GM23338 (cell line): ENCODE data around the gene PHACTR1. TPM values are rescaled to one million over a fixed set of nuclear protein-coding genes. Genes with fewer than 3 reads are reported as not detected.
"Not testable (repeated sequence)": the region's sequence is repeated elsewhere in the genome, so short reads cannot be mapped to it uniquely, and the experiment has no call there.

Experiments
- ATAC-seq: fragments of 200-7000 bp; cut with Tn5 transposase; 3 replicates; pipeline ENCODE4 v1.9.1; 2020
- DNase-seq: peaks from one replicate; pipeline ENCODE4 v3.0.0-alpha.2; 2015; ENCODE audit warnings: low spot score
- H2AFZ ChIP-seq: fragments of 200-600 bp; sonication (generic); 2 replicates; pipeline ENCODE4 v1.8.0; 2016; ENCODE audit warnings: antibody characterized with exemption, mild to moderate bottlenecking, moderate library complexity
- H3F3A ChIP-seq: fragments of 200-600 bp; sonication (generic); replicated peaks from 2 replicates; pipeline ENCODE4 v1.8.0; 2017; ENCODE audit warnings: antibody characterized with exemption, mixed run types, low read depth
- H3K27ac ChIP-seq: fragments of 200-600 bp; sonication (generic); 2 replicates; pipeline ENCODE4 v1.6.1; 2016; ENCODE audit warnings: low read depth
- H3K27me3 ChIP-seq: fragments of 200-600 bp; sonication (generic); 2 replicates; pipeline ENCODE4 v1.8.0; 2016; ENCODE audit warnings: mild to moderate bottlenecking, mixed run types, moderate library complexity; ENCODE audit not compliant: insufficient read depth
- H3K36me3 ChIP-seq: fragments of 200-600 bp; sonication (generic); 2 replicates; pipeline ENCODE4 v1.8.0; 2016; ENCODE audit warnings: mild to moderate bottlenecking; ENCODE audit not compliant: insufficient read depth
- H3K4me1 ChIP-seq: fragments of 200-600 bp; sonication (generic); 2 replicates; pipeline ENCODE4 v1.8.0; 2016; ENCODE audit warnings: mild to moderate bottlenecking, moderate library complexity; ENCODE audit not compliant: insufficient read depth
- H3K4me2 ChIP-seq: fragments of 200-600 bp; sonication (generic); 2 replicates; pipeline ENCODE4 v1.7.1; 2017; ENCODE audit warnings: mixed run types
- H3K4me3 ChIP-seq: fragments of 200-600 bp; sonication (generic); 2 replicates; pipeline ENCODE4 v1.6.1; 2016; ENCODE audit warnings: mixed run types
- H3K79me2 ChIP-seq: fragments of 200-600 bp; sonication (generic); replicated peaks from 2 replicates; pipeline ENCODE4 v1.8.0; 2017; ENCODE audit warnings: mild to moderate bottlenecking; ENCODE audit not compliant: insufficient read depth
- H3K9me2 ChIP-seq: fragments of 200-600 bp; sonication (generic); 2 replicates; pipeline ENCODE4 v1.8.0; 2017; ENCODE audit not compliant: insufficient read depth
- H4K20me1 ChIP-seq: fragments of 200-600 bp; sonication (generic); replicated peaks from 2 replicates; pipeline ENCODE4 v1.8.0; 2017; ENCODE audit warnings: mild to moderate bottlenecking; ENCODE audit not compliant: insufficient read depth
- H3K27ac Mint-ChIP-seq: 2 replicates; pipeline ENCODE4 v1.8.0; 2020; ENCODE audit warnings: inconsistent platforms, mild to moderate bottlenecking, moderate library complexity, mixed read lengths
- H3K27me3 Mint-ChIP-seq: 3 replicates; pipeline ENCODE4 v1.8.0; 2022; ENCODE audit warnings: low read depth, mild to moderate bottlenecking, moderate library complexity, mixed read lengths, inconsistent platforms; ENCODE audit not compliant: insufficient read depth, poor library complexity
- H3K36me3 Mint-ChIP-seq: 3 replicates; pipeline ENCODE4 v1.8.0; 2021; ENCODE audit warnings: low read depth, mild to moderate bottlenecking, inconsistent platforms, moderate library complexity, mixed read lengths
- H3K4me1 Mint-ChIP-seq: 3 replicates; pipeline ENCODE4 v1.8.0; 2020; ENCODE audit warnings: mild to moderate bottlenecking, inconsistent platforms, mixed read lengths
- H3K4me3 Mint-ChIP-seq: 3 replicates; pipeline ENCODE4 v1.8.0; 2021; ENCODE audit warnings: moderate library complexity, mild to moderate bottlenecking, inconsistent platforms, mixed read lengths
- H3K9me3 Mint-ChIP-seq: 3 replicates; pipeline ENCODE4 v1.8.0; 2020; ENCODE audit warnings: moderate library complexity, mild to moderate bottlenecking, inconsistent platforms, mixed read lengths
- CREB1 ChIP-seq: fragments of 250-450 bp; sonication (Bioruptor Pico); IDR thresholded peaks from 2 replicates; pipeline ENCODE4 v1.5.0; 2020; ENCODE audit warnings: low read depth, mild to moderate bottlenecking, moderate library complexity
- CTCF ChIP-seq, 2 experiments: fragments of 200-600 bp in 1 of 2; sonication (generic) in 1 of 2; conservative IDR thresholded peaks; 2 replicates each; pipeline versions ENCODE4 v1.5.1 to v1.6.1; 2016 to 2017; ENCODE audit warnings: antibody characterized with exemption in 2 of 2, low read depth in 2 of 2, mild to moderate bottlenecking in 2 of 2, moderate library complexity in 1 of 2
- ETS1 ChIP-seq: IDR thresholded peaks from 2 replicates; pipeline ENCODE4 v1.6.1; 2016; ENCODE audit warnings: antibody characterized with exemption
- EZH2 ChIP-seq: fragments of 200-600 bp; sonication (generic); IDR thresholded peaks from one replicate; pipeline ENCODE4 v1.8.0; 2017; ENCODE audit warnings: antibody characterized with exemption, mild to moderate bottlenecking, low read depth; ENCODE audit not compliant: unreplicated experiment
- EZH2phosphoT487 ChIP-seq: fragments of 200-600 bp; sonication (generic); IDR thresholded peaks from one replicate; pipeline ENCODE4 v1.8.1; 2018; ENCODE audit warnings: antibody characterized with exemption; ENCODE audit not compliant: unreplicated experiment
- NANOG ChIP-seq: IDR thresholded peaks from 2 replicates; pipeline ENCODE4 v1.6.1; 2016; ENCODE audit warnings: antibody characterized with exemption, borderline replicate concordance
- POLR2AphosphoS5 ChIP-seq: IDR thresholded peaks from 2 replicates; pipeline ENCODE4 v1.6.1; 2016; ENCODE audit warnings: antibody characterized with exemption, low read depth
- ZNF114 ChIP-seq: fragments of 250-450 bp; sonication (Bioruptor Pico); IDR thresholded peaks from 2 replicates; pipeline ENCODE4 v1.5.0; 2020; ENCODE audit warnings: mild to moderate bottlenecking, moderate library complexity
- ZNF331 ChIP-seq: fragments of 250-450 bp; sonication (Bioruptor Pico); IDR thresholded peaks from 2 replicates; pipeline ENCODE4 v1.5.0; 2020; ENCODE audit warnings: low read depth, mild to moderate bottlenecking, moderate library complexity
- polyA plus RNA-seq: library from polyadenylated mRNA; unstranded; fragments of >200 nt; fragmentation: Nextera tagmentation; extraction: Ambion mirVana; gene quantifications from 2 replicates; pipeline ENCODE4 v1.2.1, GENCODE V29; 2016
- total RNA-seq: library from RNA; depleted of rRNA; stranded (reverse); fragments of >200 nt; shearing (Covaris generic); gene quantifications from 2 replicates; pipeline ENCODE4 v1.2.3, GENCODE V29; 2014

Gene PHACTR1
- total and polyA plus RNA-seq, 2 experiments from 2014 or later = 5.9 to 19.3 TPM

DNA sequence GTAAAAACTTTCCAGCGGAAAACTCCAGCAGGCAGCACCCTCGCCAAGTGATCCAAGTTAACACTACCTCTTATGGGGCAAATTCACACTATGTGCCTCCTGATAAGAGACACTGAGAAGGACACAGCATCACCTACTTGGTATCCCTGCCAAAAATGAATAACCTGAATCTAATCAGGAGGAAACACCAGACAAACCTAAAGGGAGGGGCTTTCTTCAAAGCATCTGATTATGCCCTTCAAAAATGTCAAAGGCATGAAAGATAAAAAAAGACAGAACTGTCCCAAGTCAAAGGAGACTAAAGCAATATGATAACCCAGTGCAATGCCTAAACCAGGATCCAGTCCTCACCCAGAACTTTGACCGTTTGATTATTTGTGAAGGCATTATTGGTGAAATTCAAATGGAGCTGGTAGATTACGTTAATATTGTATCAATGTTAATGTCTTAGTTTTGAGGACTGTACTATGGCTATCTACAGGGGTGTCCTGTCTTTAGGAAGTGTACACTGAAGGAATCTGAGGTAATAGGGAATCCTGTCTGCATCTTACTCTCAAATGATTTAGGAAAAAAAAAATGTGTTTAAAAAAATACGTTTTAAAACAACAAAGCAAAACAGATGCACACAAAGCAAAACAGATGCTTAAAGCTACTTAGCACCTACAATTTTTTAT is 603.5 kb downstream of the PHACTR1 start:
- Mint-ChIP-seq H3K4me3 (no peak overlapping the region), H3K9me3 (no peaks in the 10 kb centered on the region), H3K27me3 (no peaks in the 10 kb centered on the region), H3K4me1 (no peaks in the 10 kb centered on the region), H3K27ac (no peak overlapping the region), H3K36me3 (peaks cover 82% of the 10 kb centered on the region)
- DNase-seq (no peak), ATAC-seq (no peak)
- Histone ChIP-seq H3K9me2 (no peaks in the 10 kb centered on the region), H3F3A (0 out of 2 replicates have a peak, but pooled peaks cover under 1% of the 10 kb centered on the region), H3K27me3 (no peaks in the 10 kb centered on the region), H3K4me2 (no peak overlapping the region), H3K27ac (no peak overlapping the region), H3K4me1 (no peaks in the 10 kb centered on the region), H3K36me3 (peaks cover 69% of the 10 kb centered on the region), H3K4me3 (no peak overlapping the region), H4K20me1 (no peaks in the 10 kb centered on the region), H3K79me2 (no peaks in the 10 kb centered on the region), H2AFZ (no peak overlapping the region)
- TF ChIP-seq NANOG = no peak
- TF ChIP-seq CTCF (conservative IDR thresholded peaks at IDR 0.05; ENCODE audit: low read depth in 2 of 2) = no peak
- TF ChIP-seq ZNF114 = no peak

DNA sequence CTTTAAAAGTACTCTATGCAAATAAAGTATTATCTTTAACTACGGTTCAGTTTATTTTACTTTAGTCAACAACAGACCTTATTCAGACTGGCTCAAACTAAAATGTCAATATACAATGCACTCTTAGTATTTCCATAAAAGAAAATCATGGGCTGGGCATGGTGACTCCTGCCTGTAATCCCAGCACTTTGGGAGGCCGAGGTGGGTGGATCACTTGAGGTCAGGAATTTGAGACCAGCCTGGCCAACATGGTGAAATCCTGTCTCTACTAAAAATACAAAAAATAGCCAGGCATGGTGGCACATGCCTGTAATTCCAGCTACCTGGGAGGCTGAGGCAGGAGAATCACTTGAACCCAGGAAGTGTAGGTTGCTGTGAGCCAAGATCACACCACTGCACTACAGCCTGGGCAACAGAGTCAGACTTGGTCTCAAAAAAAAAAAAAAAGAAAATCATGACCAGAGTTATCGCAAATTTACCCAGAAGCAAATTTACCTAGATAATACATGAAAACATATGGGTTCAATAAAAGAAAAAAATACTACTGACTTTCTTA is 609.5 kb downstream of the PHACTR1 start:
- H3K27me3 ChIP-seq, H3K27me3 Mint-ChIP-seq, H2AFZ ChIP-seq, H3K4me2 ChIP-seq, H3K9me2 ChIP-seq, H4K20me1 ChIP-seq, H3K4me1 ChIP-seq, H3F3A ChIP-seq, DNase-seq, ATAC-seq, H3K9me3 Mint-ChIP-seq, H3K27ac Mint-ChIP-seq, H3K4me3 ChIP-seq, H3K27ac ChIP-seq: not testable (repeated sequence)
- Mint-ChIP-seq H3K4me1 (peaks cover 13% of the 10 kb centered on the region), H3K4me3 (peak overlapping the region; percentile 94; the same call in 1 of the 3 replicates), H3K36me3 (peaks cover 43% of the 10 kb centered on the region)
- H3K79me2 ChIP-seq = peaks cover 16% of the 10 kb centered on the region
- peaks cover 13% of the 10 kb centered on the region for H3K36me3 ChIP-seq

- H3K9me3 Mint-ChIP-seq = no peaks in the 10 kb centered on the region
- Histone ChIP-seq H3K4me1 (0 out of 2 replicates have a peak, but pooled peaks cover 4% of the 10 kb centered on the region), H3K27me3 (no peaks in the 10 kb centered on the region), H3K4me2 (peak overlapping the region; percentile 86), H4K20me1 (no peaks in the 10 kb centered on the region), H3K36me3 (peaks cover 10% of the 10 kb centered on the region), H3K4me3 (peak overlapping the region; percentile 82), H3K9me2 (no peaks in the 10 kb centered on the region), H3K27ac (peak overlapping the region; percentile 83), H3F3A (0 out of 2 replicates have a peak, but pooled peaks cover 2% of the 10 kb centered on the region), H3K79me2 (peaks cover 16% of the 10 kb centered on the region), H2AFZ (peak overlapping the region; percentile 78; the same call in 1 of the 2 replicates)
- ATAC-seq = 0 out of 3 replicates have a peak, but pooled peaks have one; percentile 4
- peak overlapping the region; percentile 94 for H3K4me3 Mint-ChIP-seq
- H3K36me3 Mint-ChIP-seq = peaks cover 33% of the 10 kb centered on the region
- H3K27me3 Mint-ChIP-seq = no peaks in the 10 kb centered on the region
- H3K27ac Mint-ChIP-seq = peak overlapping the region; percentile 87
- H3K4me1 Mint-ChIP-seq = peaks cover 13% of the 10 kb centered on the region
- peak; percentile 28 for DNase-seq
- no peak for TF ChIP-seq ZNF331 (CRISPR knock-in tag)
- TF ChIP-seq CTCF (conservative IDR thresholded peaks at IDR 0.05; ENCODE audit: low read depth in 2 of 2) = no peak
- TF ChIP-seq EZH2phosphoT487 = no peak
- no peak for TF ChIP-seq POLR2AphosphoS5
- TF ChIP-seq NANOG = no peak
- no peak for TF ChIP-seq ETS1
- no peak for TF ChIP-seq EZH2
- TF ChIP-seq CREB1 = no peak
- TF ChIP-seq ZNF114 = no peak
These were observed 611.1 kb downstream of the PHACTR1 start for GRCh38 chr6:13327691-13328075.
